ENCODE results near the gene UMPS.

UMPS gene

DNA sequence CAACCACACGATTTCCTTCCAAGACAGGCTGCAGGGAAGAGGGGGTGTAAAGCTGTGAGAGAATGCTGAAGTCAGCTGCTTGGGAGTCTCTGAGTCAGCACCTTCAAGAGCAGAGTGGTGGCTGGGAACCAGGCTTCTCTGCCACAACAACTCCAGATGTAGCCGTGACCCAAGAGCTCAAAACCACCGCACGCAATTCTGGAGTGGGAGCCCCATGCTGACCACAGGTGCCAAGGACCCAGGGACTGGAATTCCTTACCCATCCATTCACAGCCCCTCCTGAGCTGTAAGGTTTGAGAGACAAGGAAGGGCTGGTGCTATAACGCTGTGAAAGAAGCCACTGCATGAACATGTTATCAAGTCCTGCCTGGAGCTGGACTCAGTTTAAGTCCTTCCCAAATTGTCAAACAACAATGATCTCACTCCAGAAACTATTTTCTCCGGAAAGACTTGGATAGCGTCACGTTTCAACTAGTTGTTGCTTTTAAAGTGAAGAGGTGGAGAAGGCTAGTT is 61.4 kb downstream of the UMPS start:
- DNase-seq (ENCODE audit: low read depth, low spot score): no peak
- no peak overlapping the region for H3K4me3 ChIP-seq (ENCODE audit: low read length)

DNA sequence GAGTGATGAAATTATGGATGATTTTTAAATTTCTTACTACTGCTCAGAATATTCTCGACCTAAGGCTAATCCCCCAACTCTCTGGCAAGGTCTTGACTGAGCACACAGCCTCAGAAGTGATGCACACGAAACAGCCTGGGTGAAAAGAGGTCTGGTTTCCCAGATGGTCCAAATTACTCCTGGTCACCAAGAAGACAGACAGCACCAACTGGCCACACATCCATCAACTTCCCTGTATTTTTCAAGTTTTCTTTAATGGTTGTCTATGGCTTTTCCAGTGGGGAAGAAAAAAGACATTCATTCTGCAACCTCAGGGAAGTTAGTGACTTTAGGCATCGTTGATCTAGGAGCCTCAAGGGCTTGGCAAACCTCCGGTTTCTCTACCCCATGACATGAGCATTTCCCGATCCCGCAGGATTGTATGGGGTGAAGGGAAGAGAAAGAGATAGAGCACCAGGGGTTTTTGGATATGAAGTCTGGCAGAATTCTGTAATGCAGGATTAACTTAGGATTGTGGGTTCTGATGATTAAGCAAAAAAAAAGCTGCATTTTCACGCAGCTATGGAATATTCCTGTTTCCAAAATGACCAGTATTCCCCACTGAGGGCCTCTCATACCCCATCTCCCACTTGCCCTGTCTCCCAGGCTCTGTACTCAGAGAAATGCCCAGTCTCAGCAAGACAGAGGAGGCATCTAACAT is 62.2 kb downstream of the UMPS start:
- DNase-seq (ENCODE audit: low read depth, low spot score): no peak
- no peak overlapping the region for H3K4me3 ChIP-seq (ENCODE audit: low read length)

DNA sequence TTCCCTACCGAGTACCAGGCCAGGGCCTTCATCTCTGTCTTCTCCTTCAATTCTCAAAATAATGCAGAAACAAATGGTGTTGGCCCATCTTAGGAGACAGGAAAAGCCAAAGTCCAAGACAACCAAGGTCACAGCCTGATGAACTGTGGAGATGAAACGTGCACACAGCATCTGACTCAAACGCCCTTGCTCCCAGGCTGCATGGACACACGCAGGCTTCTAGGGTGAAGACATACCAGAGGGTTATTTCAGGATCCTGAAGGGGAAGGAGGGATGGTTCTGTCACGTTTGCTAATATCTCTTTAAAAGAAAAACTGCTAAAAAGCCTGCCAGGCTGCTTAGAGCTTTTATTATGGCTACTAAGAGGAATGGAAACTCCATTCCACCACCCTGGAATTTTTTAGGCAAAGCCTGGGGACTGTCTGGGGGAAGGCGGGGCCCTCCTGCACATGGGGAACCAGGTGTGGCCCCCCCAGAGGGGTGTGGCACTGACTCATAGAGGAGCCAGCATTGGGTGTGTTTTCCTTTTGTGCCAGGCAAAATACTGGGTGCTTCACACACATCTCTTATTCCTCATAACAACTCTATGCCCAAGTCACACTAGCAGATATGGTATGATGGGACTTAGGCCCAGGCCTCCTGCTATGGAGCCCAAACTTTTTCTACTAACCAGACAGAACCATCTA is 62.9 kb downstream of the UMPS start:
- DNase-seq (ENCODE audit: low read depth, low spot score): no peak
- no peak overlapping the region for H3K4me3 ChIP-seq (ENCODE audit: low read length)

DNA sequence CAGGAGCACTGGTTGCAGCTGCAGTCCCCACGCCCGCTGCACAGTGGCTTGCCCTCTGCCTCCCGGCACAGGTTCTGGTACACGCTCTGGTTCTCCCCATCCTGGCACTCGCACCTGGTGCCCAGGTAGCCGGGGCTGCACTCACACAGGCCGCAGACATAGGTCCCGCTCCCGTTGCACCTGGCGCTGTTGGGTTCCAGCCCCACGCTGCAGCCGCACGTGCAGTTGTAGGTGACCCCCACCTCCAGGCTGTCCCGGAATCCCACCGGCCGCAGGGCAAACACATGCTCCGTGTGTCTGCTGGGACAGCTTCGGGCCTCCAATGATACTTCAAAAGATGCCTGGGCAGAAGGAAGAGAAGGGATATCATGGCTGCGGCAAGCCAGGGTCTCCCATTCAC is 66.2 kb downstream of the UMPS start:
- DNase-seq (ENCODE audit: low read depth, low spot score): no peak
- H3K4me3 ChIP-seq (ENCODE audit: low read length): no peak overlapping the region

DNA sequence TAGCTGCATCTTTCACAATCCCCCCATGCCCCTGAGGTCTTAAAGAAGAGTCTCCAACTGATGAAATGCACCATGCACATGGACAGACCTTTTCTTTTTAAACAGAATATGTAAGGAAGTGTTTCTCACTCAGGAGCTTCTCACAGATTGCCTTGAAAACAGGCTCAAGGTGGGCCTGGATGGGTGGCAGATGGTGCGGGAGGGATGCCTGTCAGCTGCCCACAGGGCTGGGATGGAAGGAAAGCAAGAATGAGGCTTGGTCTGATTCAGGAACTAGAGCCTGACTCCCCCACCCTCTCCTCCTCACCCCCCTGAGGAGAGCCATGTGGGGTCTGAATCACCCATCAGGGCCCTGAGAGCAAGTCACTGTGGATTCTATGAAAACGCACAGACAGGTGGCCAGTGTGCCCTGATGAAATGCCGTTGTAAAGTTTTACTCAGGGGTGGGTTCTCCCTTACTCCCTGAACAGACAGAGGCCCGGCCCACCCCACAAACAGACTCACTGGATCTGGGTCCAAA is 67.2 kb downstream of the UMPS start:
- DNase-seq (ENCODE audit: low read depth, low spot score): no peak
- H3K4me3 ChIP-seq (ENCODE audit: low read length): no peak overlapping the region
